Limb (tissue), 2 donors: ENCODE results near the gene PLAC8L1.
A peak's percentile ranks its signal among the peaks of the same experiment; 100 is the strongest.

ENCODE experiments used
- DNase-seq, 2 donors: peaks; one replicate each; pipeline ENCODE4 v3.0.0-alpha.2; 2016; ENCODE audit errors: extremely low spot score in 2 of 2

PLAC8L1 gene

GRCh38 chr5:146079695-146080373, 25.5 kb downstream of the PLAC8L1 start:
- DNase-seq: no peak

- no peak for DNase-seq
Measured at GRCh38 chr5:146078566-146078965, 26.8 kb downstream of the PLAC8L1 start.

GRCh38 chr5:146076455-146076854, 28.9 kb downstream of the PLAC8L1 start:
- DNase-seq: no peak

GRCh38 chr5:146076028-146076427, 29.3 kb downstream of the PLAC8L1 start:
- DNase-seq: no peak

- DNase-seq: no peak
Measured at GRCh38 chr5:146073239-146073900, 32.0 kb downstream of the PLAC8L1 start.

GRCh38 chr5:146072595-146072994, 32.8 kb downstream of the PLAC8L1 start:
- no peak for DNase-seq

GRCh38 chr5:146071171-146071570, 34.2 kb downstream of the PLAC8L1 start:
- no peak for DNase-seq

GRCh38 chr5:146070746-146071145, 34.6 kb downstream of the PLAC8L1 start:
- no peak for DNase-seq

GRCh38 chr5:146069780-146070099, 35.6 kb downstream of the PLAC8L1 start:
- no peak for DNase-seq

GRCh38 chr5:146068977-146069779, 36.2 kb downstream of the PLAC8L1 start:
- DNase-seq: no peak

GRCh38 chr5:146068206-146068605, 37.2 kb downstream of the PLAC8L1 start:
- peak; percentile 57 to 82 for DNase-seq

- no peak for DNase-seq
Measured at GRCh38 chr5:146066968-146067367, 38.4 kb downstream of the PLAC8L1 start.

- DNase-seq: no peak
Measured at GRCh38 chr5:146060221-146060585, 45.2 kb downstream of the PLAC8L1 start.

- peak; percentile 19 to 50 for DNase-seq
Measured at GRCh38 chr5:146059460-146060220, 45.7 kb downstream of the PLAC8L1 start.

GRCh38 chr5:146055432-146055831, 49.9 kb downstream of the PLAC8L1 start:
- DNase-seq: no peak

GRCh38 chr5:146052780-146053179, 52.6 kb downstream of the PLAC8L1 start:
- DNase-seq: no peak

- DNase-seq: no peak
Measured at GRCh38 chr5:146051678-146052077, 53.7 kb downstream of the PLAC8L1 start.

GRCh38 chr5:146050086-146050485, 55.3 kb downstream of the PLAC8L1 start:
- no peak for DNase-seq

- no peak for DNase-seq
Measured at GRCh38 chr5:146049704-146050026, 55.7 kb downstream of the PLAC8L1 start.

GRCh38 chr5:146048994-146049703, 56.2 kb downstream of the PLAC8L1 start:
- peak; percentile 74 for DNase-seq

- DNase-seq: no peak
Measured at GRCh38 chr5:146047396-146047795, 58.0 kb downstream of the PLAC8L1 start.
